ENCODE measurements around the gene GNPDA1.

GNPDA1 gene

GRCh38 chr5:141965071-141965470 lies 47.8 kb downstream of the GNPDA1 start:
- Histone ChIP-seq H3K27ac (ENCODE audit: low read depth, low read length) (no peak overlapping the region), H3K4me1 (ENCODE audit: insufficient read depth, low read length) (peaks cover 17% of the 10 kb centered on the region), H3K9ac (ENCODE audit: low read depth, low read length) (no peak overlapping the region), H3K9me3 (ENCODE audit: insufficient read depth, low read depth, low read length) (no peaks in the 10 kb centered on the region), H3K36me3 (ENCODE audit: insufficient read depth, low read length) (no peaks in the 10 kb centered on the region), H3K4me3 (ENCODE audit: low read length) (no peak overlapping the region), H3K27me3 (ENCODE audit: insufficient read depth, low read length) (no peaks in the 10 kb centered on the region)
- 61% methylated on average over 5 of the region's 7 CpGs for WGBS

- peaks cover 12% of the 10 kb centered on the region for H3K4me1 ChIP-seq (ENCODE audit: insufficient read depth, low read length)
- WGBS: 87% methylated on average over 3 of the region's 3 CpGs
These were observed 49.1 kb downstream of the GNPDA1 start for GRCh38 chr5:141963701-141964100.

GRCh38 chr5:141961466-141961865 lies 51.4 kb downstream of the GNPDA1 start:
- 78% methylated on average over 3 of the region's 3 CpGs for WGBS
- H3K27ac ChIP-seq (ENCODE audit: low read depth, low read length): no peak overlapping the region

More at GRCh38 chr5:141963701-141964100, 49.1 kb downstream of the GNPDA1 start:
- Histone ChIP-seq H3K9ac (ENCODE audit: low read depth, low read length) (no peak overlapping the region), H3K27ac (ENCODE audit: low read depth, low read length) (no peak overlapping the region), H3K9me3 (ENCODE audit: insufficient read depth, low read depth, low read length) (no peaks in the 10 kb centered on the region), H3K36me3 (ENCODE audit: insufficient read depth, low read length) (no peaks in the 10 kb centered on the region), H3K27me3 (ENCODE audit: insufficient read depth, low read length) (no peaks in the 10 kb centered on the region), H3K4me3 (ENCODE audit: low read length) (no peak overlapping the region)

GRCh38 chr5:141960449-141961323 lies 52.1 kb downstream of the GNPDA1 start:
- WGBS: 34% methylated on average over 13 of the region's 14 CpGs
- H3K27ac ChIP-seq (ENCODE audit: low read depth, low read length): no peak overlapping the region
- H3K9ac ChIP-seq (ENCODE audit: low read depth, low read length): no peak overlapping the region

More at GRCh38 chr5:141961466-141961865, 51.4 kb downstream of the GNPDA1 start:
- Histone ChIP-seq H3K4me3 (ENCODE audit: low read length) (no peak overlapping the region), H3K27me3 (ENCODE audit: insufficient read depth, low read length) (no peaks in the 10 kb centered on the region), H3K9ac (ENCODE audit: low read depth, low read length) (no peak overlapping the region), H3K36me3 (ENCODE audit: insufficient read depth, low read length) (no peaks in the 10 kb centered on the region), H3K4me1 (ENCODE audit: insufficient read depth, low read length) (peaks cover 20% of the 10 kb centered on the region), H3K9me3 (ENCODE audit: insufficient read depth, low read depth, low read length) (no peaks in the 10 kb centered on the region)

GRCh38 chr5:141960018-141960417 lies 52.8 kb downstream of the GNPDA1 start:
- Histone ChIP-seq H3K27me3 (ENCODE audit: insufficient read depth, low read length) (no peaks in the 10 kb centered on the region), H3K36me3 (ENCODE audit: insufficient read depth, low read length) (no peaks in the 10 kb centered on the region), H3K9me3 (ENCODE audit: insufficient read depth, low read depth, low read length) (no peaks in the 10 kb centered on the region), H3K9ac (ENCODE audit: low read depth, low read length) (no peak overlapping the region), H3K4me1 (ENCODE audit: insufficient read depth, low read length) (peaks cover 20% of the 10 kb centered on the region), H3K27ac (ENCODE audit: low read depth, low read length) (no peak overlapping the region), H3K4me3 (ENCODE audit: low read length) (no peak overlapping the region)
- WGBS: 49% methylated on average over 10 of the region's 10 CpGs

More at GRCh38 chr5:141960449-141961323, 52.1 kb downstream of the GNPDA1 start:
- Histone ChIP-seq H3K4me3 (ENCODE audit: low read length) (no peak overlapping the region), H3K4me1 (ENCODE audit: insufficient read depth, low read length) (peaks cover 20% of the 10 kb centered on the region), H3K9me3 (ENCODE audit: insufficient read depth, low read depth, low read length) (no peaks in the 10 kb centered on the region), H3K36me3 (ENCODE audit: insufficient read depth, low read length) (no peaks in the 10 kb centered on the region), H3K27me3 (ENCODE audit: insufficient read depth, low read length) (no peaks in the 10 kb centered on the region)

GRCh38 chr5:141958546-141959172 lies 54.2 kb downstream of the GNPDA1 start:
- Histone ChIP-seq H3K36me3 (ENCODE audit: insufficient read depth, low read length) (no peaks in the 10 kb centered on the region), H3K9ac (ENCODE audit: low read depth, low read length) (0 out of 2 replicates have a peak overlapping the region, but pooled peaks have one; percentile 22), H3K27ac (ENCODE audit: low read depth, low read length) (no peak overlapping the region), H3K4me1 (ENCODE audit: insufficient read depth, low read length) (peaks cover 20% of the 10 kb centered on the region), H3K4me3 (ENCODE audit: low read length) (no peak overlapping the region), H3K9me3 (ENCODE audit: insufficient read depth, low read depth, low read length) (no peaks in the 10 kb centered on the region), H3K27me3 (ENCODE audit: insufficient read depth, low read length) (no peaks in the 10 kb centered on the region)
- WGBS: 81% methylated on average over 8 of the region's 8 CpGs

GRCh38 chr5:141958113-141958512 lies 54.7 kb downstream of the GNPDA1 start, which contains the start of gene PCDH12:
Gene PCDH12 (minus strand): TSS chr5:141958202. CDS start chr5:141957851, 351 bp downstream.
- 53% methylated on average over 7 of the region's 7 CpGs for WGBS
- peaks cover 20% of the 10 kb centered on the region for H3K4me1 ChIP-seq (ENCODE audit: insufficient read depth, low read length)

GRCh38 chr5:141957367-141957996 lies 55.3 kb downstream of the GNPDA1 start:
- WGBS: 90% methylated on average over 16 of the region's 16 CpGs
- Histone ChIP-seq H3K4me3 (ENCODE audit: low read length) (no peak overlapping the region), H3K27me3 (ENCODE audit: insufficient read depth, low read length) (no peaks in the 10 kb centered on the region), H3K27ac (ENCODE audit: low read depth, low read length) (no peak overlapping the region), H3K36me3 (ENCODE audit: insufficient read depth, low read length) (no peaks in the 10 kb centered on the region), H3K9ac (ENCODE audit: low read depth, low read length) (no peak overlapping the region), H3K4me1 (ENCODE audit: insufficient read depth, low read length) (peaks cover 20% of the 10 kb centered on the region), H3K9me3 (ENCODE audit: insufficient read depth, low read depth, low read length) (no peaks in the 10 kb centered on the region)

More at GRCh38 chr5:141958113-141958512, 54.7 kb downstream of the GNPDA1 start, which contains the start of gene PCDH12:
- Histone ChIP-seq H3K9me3 (ENCODE audit: insufficient read depth, low read depth, low read length) (no peaks in the 10 kb centered on the region), H3K27me3 (ENCODE audit: insufficient read depth, low read length) (no peaks in the 10 kb centered on the region), H3K9ac (ENCODE audit: low read depth, low read length) (0 out of 2 replicates have a peak within 1 kb of the TSS, but pooled peaks have one; percentile 22), H3K27ac (ENCODE audit: low read depth, low read length) (no peak within 1 kb of the TSS), H3K36me3 (ENCODE audit: insufficient read depth, low read length) (no peaks in the 10 kb centered on the region), H3K4me3 (ENCODE audit: low read length) (no peak within 1 kb of the TSS)

- over 99% methylated on average over 2 of the region's 2 CpGs for WGBS
- H3K9me3 ChIP-seq (ENCODE audit: insufficient read depth, low read depth, low read length): no peaks in the 10 kb centered on the region
These were observed 58.6 kb downstream of the GNPDA1 start for GRCh38 chr5:141954194-141954593.

GRCh38 chr5:141952020-141952419 lies 60.8 kb downstream of the GNPDA1 start:
- no peaks in the 10 kb centered on the region for H3K9me3 ChIP-seq (ENCODE audit: insufficient read depth, low read depth, low read length)
- H3K9ac ChIP-seq (ENCODE audit: low read depth, low read length): no peak overlapping the region
- H3K4me1 ChIP-seq (ENCODE audit: insufficient read depth, low read length): peaks cover 3% of the 10 kb centered on the region; the same call in 1 of the 2 replicates
- no peak overlapping the region for H3K27ac ChIP-seq (ENCODE audit: low read depth, low read length)
- no peaks in the 10 kb centered on the region for H3K27me3 ChIP-seq (ENCODE audit: insufficient read depth, low read length)
- H3K36me3 ChIP-seq (ENCODE audit: insufficient read depth, low read length): no peaks in the 10 kb centered on the region
- WGBS: 87% methylated on average over 2 of the region's 2 CpGs
- no peak overlapping the region for H3K4me3 ChIP-seq (ENCODE audit: low read length)

More at GRCh38 chr5:141954194-141954593, 58.6 kb downstream of the GNPDA1 start:
- H3K4me3 ChIP-seq (ENCODE audit: low read length): no peak overlapping the region
- no peaks in the 10 kb centered on the region for H3K36me3 ChIP-seq (ENCODE audit: insufficient read depth, low read length)
- no peak overlapping the region for H3K27ac ChIP-seq (ENCODE audit: low read depth, low read length)
- H3K4me1 ChIP-seq (ENCODE audit: insufficient read depth, low read length): peaks cover 14% of the 10 kb centered on the region; the same call in 1 of the 2 replicates
- no peak overlapping the region for H3K9ac ChIP-seq (ENCODE audit: low read depth, low read length)
- H3K27me3 ChIP-seq (ENCODE audit: insufficient read depth, low read length): no peaks in the 10 kb centered on the region
